22Rv1 (cell line): ENCODE results near the gene CDKL2.

Experiments used
- ZFX ChIP-seq: fragments of 450-650 bp; IDR thresholded peaks from 2 replicates; pipeline ENCODE4 v1.6.1; 2017; ENCODE audit warnings: antibody characterized with exemption, borderline replicate concordance
- TF ChIP-seq, protein P1 (sequence below): fragments of 450-650 bp; IDR thresholded peaks from 2 replicates; pipeline ENCODE4 v1.5.1; 2017; ENCODE audit warnings: mild to moderate bottlenecking

DNA sequence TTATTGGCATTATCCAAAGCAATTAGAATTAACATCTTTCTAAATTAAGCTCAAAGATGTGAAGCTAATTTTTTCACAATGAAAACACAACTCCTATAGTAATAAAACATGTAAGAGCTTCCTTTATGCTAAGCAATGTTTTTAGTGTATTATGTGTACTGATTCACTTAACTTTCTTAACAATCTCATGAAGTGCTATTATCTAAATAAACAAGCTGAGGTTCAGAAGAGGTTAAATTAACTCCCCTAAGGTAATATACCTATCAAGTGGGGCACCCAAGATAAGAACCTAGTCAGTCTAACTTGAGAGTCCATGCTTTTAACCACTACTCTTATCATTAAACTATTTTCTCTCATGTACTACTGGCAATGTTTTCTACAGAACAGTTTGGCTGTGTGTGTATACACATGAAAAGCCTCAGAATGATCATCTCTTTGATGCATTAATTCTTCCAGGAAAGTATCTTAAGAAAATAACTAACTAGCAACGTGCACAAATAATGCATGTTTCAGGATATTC, 29.2 kb upstream of the CDKL2 start:
- TF ChIP-seq, protein P1, sequence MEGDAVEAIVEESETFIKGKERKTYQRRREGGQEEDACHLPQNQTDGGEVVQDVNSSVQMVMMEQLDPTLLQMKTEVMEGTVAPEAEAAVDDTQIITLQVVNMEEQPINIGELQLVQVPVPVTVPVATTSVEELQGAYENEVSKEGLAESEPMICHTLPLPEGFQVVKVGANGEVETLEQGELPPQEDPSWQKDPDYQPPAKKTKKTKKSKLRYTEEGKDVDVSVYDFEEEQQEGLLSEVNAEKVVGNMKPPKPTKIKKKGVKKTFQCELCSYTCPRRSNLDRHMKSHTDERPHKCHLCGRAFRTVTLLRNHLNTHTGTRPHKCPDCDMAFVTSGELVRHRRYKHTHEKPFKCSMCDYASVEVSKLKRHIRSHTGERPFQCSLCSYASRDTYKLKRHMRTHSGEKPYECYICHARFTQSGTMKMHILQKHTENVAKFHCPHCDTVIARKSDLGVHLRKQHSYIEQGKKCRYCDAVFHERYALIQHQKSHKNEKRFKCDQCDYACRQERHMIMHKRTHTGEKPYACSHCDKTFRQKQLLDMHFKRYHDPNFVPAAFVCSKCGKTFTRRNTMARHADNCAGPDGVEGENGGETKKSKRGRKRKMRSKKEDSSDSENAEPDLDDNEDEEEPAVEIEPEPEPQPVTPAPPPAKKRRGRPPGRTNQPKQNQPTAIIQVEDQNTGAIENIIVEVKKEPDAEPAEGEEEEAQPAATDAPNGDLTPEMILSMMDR = no peak
- no peak for TF ChIP-seq ZFX
